Measurements from ENCODE around the gene TRAPPC6A.
A peak's percentile ranks its signal among the peaks of the same experiment; 100 is the strongest.

TRAPPC6A gene

DNA sequence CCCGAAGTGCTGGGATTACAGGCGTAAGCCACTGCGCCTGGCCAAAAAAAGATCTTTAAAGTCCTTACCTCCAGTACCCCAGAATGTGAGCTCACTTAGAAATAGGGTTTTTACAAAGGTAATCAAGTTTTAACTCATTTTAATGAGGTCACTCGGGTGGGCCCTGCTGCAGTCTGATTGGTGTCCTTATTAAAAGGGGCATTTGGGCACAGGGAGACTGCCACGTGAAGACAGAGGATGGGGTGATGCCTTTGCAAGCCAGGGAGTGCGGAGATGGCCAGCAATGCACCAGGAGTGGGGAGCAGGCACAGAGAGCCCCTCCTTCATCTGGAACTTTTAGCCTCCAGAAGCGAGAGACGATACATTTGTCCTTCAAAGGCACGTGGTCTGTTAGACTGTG lies 28.9 kb downstream of the TRAPPC6A start:
- TF ChIP-seq, protein P1, sequence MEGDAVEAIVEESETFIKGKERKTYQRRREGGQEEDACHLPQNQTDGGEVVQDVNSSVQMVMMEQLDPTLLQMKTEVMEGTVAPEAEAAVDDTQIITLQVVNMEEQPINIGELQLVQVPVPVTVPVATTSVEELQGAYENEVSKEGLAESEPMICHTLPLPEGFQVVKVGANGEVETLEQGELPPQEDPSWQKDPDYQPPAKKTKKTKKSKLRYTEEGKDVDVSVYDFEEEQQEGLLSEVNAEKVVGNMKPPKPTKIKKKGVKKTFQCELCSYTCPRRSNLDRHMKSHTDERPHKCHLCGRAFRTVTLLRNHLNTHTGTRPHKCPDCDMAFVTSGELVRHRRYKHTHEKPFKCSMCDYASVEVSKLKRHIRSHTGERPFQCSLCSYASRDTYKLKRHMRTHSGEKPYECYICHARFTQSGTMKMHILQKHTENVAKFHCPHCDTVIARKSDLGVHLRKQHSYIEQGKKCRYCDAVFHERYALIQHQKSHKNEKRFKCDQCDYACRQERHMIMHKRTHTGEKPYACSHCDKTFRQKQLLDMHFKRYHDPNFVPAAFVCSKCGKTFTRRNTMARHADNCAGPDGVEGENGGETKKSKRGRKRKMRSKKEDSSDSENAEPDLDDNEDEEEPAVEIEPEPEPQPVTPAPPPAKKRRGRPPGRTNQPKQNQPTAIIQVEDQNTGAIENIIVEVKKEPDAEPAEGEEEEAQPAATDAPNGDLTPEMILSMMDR (IDR thresholded peaks at IDR 0.05; ENCODE audit: low read depth, low read length), result no peak
- H3K4me3 ChIP-seq (ENCODE audit: low read depth, low read length), result no peak overlapping the region
- no peak for DNase-seq (ENCODE audit: low read depth, low spot score)
- in situ Hi-C loops (cut with HindIII; ENCODE audit: low sequenced_read_pairs), result no loop called here

DNA sequence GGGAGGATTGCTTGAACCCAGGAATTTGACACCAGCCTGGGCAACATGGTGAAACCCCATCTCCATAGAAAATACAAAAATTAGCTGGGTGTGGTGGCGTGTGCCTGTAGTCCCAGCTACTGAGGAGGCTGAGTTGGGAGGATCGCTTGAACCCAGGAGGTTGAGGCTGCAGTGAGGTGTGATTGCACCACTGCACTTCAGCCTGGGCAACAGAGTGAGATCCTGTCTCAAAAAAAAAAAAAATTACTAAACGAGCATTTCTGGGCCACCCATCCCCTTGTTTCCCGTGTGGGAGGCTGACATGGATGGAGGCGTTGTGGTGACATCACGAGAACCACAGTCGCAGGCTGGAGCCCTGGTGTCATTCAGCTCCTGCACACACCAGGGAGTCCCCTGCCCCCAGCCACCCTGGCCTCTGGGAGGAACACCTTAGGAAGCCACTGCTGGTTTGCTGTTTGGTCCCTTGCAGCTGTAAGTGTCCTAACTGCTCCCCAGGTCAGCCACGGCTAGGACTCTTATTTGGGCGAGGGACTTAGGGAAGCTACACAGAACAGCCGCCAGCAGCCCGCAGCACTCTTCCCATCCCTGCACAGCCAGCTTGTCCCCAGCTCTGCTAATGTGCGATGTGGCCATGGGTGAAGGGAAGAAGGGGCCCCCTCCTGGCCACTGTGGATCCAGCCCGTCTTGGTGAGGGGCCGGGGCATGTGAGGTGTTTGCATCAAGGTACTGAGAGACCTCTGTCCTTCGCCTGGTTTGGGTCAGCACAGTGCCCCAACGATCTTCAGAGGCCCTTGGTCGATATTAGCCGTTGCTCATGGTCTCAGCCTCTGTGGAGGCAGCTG lies 30.0 kb downstream of the TRAPPC6A start:
- in situ Hi-C loops (cut with HindIII; ENCODE audit: low sequenced_read_pairs), result no loop called here
- no peak overlapping the region for H3K4me3 ChIP-seq (ENCODE audit: low read depth, low read length)
- TF ChIP-seq, protein P1 (IDR thresholded peaks at IDR 0.05; ENCODE audit: low read depth, low read length), result peak; percentile 5
- no peak for DNase-seq (ENCODE audit: low read depth, low spot score)

DNA sequence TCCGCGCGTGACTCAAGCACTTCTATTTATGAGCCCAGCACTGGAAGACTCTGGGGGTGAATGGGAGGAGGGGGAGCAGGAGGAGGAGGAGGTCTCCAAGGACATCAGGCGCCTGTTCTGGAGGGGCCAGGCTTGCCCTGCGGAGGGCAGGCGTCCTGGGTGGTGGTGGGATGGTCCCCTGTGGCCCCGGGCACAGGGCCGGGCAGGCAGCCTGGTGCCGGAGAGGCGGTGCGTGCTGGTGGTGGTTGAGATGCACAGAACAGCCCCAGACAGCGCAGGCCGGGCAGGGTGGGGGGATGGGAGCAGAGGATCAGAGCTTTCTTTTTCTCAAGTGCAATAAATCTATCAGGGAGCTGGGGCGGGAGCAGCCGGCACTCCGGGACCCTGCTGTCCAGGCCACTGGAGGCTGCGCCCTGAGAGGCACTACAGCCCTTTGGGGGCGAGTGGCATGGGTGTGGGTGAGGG lies 31.3 kb downstream of the TRAPPC6A start:
- TF ChIP-seq, protein P1 (IDR thresholded peaks at IDR 0.05; ENCODE audit: low read depth, low read length), result no peak
- in situ Hi-C loops (cut with HindIII; ENCODE audit: low sequenced_read_pairs), result no loop called here
- no peak for DNase-seq (ENCODE audit: low read depth, low spot score)

DNA sequence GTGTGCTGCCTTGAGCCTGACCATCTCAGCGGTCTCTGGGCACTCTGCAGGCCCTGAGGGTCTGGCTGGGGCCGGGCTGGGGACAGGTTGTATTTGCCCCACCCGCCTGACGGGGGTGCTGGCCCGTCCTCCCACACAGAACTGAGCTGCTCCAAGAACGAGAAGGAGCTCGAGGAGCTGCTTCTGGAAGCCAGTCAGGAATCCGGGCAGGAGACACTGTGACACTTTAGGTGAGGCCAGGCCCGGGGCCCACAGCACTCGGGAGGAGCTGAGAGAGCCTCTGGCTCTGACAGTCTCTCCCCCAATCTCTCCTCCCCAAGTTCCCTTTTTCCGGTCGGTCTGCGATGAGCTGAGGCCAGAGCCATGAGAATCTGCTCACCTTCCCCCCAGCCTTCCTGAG lies 31.8 kb downstream of the TRAPPC6A start:
- no peak for DNase-seq (ENCODE audit: low read depth, low spot score)
- TF ChIP-seq, protein P1 (IDR thresholded peaks at IDR 0.05; ENCODE audit: low read depth, low read length), result no peak
- in situ Hi-C loops (cut with HindIII; ENCODE audit: low sequenced_read_pairs), result no loop called here
- no peak overlapping the region for H3K4me3 ChIP-seq (ENCODE audit: low read depth, low read length)

More for the DNA sequence above, 31.3 kb downstream of the TRAPPC6A start:
- H3K4me3 ChIP-seq (ENCODE audit: low read depth, low read length), result no peak overlapping the region

DNA sequence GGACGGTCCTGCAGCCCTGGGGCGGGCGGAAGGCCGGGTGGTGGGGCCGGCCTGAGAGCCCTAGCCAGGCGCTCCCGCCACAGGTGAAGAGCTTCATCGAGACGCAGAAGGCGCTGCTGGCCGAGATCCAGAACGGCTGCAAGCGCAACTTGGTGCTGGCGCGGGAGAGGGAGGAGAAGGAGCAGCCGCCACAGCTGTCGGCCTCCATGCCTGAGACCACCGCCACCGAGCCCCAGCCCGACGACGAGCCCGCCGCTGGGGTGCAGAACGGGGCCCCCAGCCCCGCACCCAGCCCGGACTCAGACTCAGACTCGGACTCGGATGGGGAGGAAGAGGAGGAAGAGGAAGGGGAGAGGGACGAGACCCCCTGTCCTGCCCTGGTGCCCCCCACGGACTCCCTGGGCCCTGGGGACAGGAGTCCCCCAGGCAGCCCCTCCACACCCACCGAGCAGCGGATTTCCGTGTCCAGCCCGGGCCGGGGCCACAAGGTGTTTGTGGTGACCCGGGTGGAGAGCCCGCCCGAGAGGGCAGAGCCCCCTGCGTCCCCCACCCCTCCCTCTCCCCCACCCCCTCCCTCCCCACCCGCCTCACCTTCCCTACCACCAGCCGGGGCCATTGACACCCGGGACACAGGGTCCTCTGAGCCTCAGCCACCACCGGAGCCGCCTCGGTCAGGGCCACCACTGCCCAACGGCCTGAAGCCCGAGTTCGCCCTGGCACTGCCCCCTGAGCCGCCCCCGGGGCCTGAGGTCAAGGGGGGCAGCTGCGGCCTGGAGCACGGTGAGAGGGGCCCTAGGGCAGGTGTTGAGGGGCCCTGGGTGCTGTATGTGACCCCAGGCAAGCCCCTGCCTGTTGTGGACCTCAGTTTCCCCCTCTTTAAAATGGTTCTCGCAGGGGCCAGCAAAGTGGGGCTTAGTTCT lies 32.5 kb downstream of the TRAPPC6A start:
- no peak for DNase-seq (ENCODE audit: low read depth, low spot score)
- H3K4me3 ChIP-seq (ENCODE audit: low read depth, low read length), result no peak overlapping the region
- in situ Hi-C loops (cut with HindIII; ENCODE audit: low sequenced_read_pairs), result no loop called here
- TF ChIP-seq, protein P1 (IDR thresholded peaks at IDR 0.05; ENCODE audit: low read depth, low read length), result no peak

DNA sequence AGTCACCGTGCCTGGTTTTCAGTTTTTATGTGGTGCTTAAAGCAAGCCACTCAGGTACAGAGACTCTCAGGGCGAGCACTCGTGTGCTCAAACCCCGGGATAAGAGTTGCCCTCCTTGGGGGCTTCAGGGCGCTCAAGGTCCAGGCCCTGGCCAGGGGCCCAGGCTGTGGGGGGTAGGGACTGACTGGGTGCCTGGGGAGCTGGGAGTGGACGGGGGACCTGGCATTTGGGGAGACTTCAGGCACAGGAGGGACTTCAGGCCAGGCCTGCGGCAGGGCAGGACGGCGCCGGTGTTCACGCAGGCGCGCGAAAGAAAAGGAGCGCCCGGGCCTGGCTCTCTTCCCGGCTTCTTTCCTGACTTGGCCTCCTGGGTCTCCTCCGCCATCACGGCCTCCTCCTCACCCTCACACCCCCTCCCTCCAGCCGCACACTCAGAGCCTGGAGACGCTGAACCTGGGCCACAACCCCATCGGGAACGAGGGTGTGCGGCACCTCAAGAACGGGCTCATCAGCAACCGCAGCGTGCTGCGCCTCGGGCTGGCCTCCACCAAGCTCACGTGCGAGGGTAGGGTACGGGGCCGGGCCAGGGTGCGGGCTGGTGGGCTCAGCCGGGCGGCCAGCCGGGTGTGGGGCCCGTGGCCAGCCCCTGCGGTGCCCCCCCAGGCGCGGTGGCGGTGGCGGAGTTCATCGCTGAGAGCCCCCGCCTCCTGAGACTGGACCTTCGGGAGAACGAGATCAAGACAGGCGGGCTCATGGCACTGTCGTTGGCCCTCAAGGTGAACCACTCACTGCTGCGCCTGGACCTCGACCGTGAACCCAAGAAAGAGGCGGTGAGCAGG lies 33.4 kb downstream of the TRAPPC6A start:
- TF ChIP-seq, protein P1 (IDR thresholded peaks at IDR 0.05; ENCODE audit: low read depth, low read length), result no peak
- in situ Hi-C loops (cut with HindIII; ENCODE audit: low sequenced_read_pairs), result no loop called here
- H3K4me3 ChIP-seq (ENCODE audit: low read depth, low read length), result no peak overlapping the region
- no peak for DNase-seq (ENCODE audit: low read depth, low spot score)

Data from astrocyte of the spinal cord (primary cell).